HCT116 (cell line): Measurements from ENCODE around the gene ZBTB7C. TPM values are rescaled to one million over a fixed set of nuclear protein-coding genes. Genes with fewer than 3 reads are reported as not detected.
A peak's percentile ranks its signal among the peaks of the same experiment; 100 is the strongest.

Experiments
- ATAC-seq: fragments of 200-7000 bp; cut with Tn5 transposase; 2 replicates; pipeline ENCODE4 v1.9.1; 2020; ENCODE audit warnings: mild to moderate bottlenecking, moderate library complexity
- BruUV-seq: library from RNA; stranded (reverse); fragments of 400-500 nt; replicated peaks from 2 replicates; lab custom pipeline; 2021; lab: Mats Ljungman, UMichigan
- CTCF ChIA-PET: fragments of 300-600 bp; sonication (Branson Sonifier 250); formaldehyde crosslinking; loops from one replicate; lab custom pipeline; 2021; ENCODE audit warnings: antibody characterized with exemption; lab: Charles Lee
- POLR2A ChIA-PET: fragments of 300-600, 350-600 bp; sonication (Branson Sonifier 250); formaldehyde crosslinking; loops from one replicate; lab custom pipeline; 2021; ENCODE audit warnings: antibody characterized with exemption; lab: Charles Lee
- RAD21 ChIA-PET, 2 experiments: fragments of 300-600 bp; sonication (Branson Sonifier 250); formaldehyde crosslinking; loops; one replicate each; lab custom pipeline; 2023; ENCODE audit warnings: low total read pairs in 2 of 2; ENCODE audit not compliant: uncharacterized antibody in 2 of 2, unreplicated experiment in 2 of 2, low non-redundant PET in 1 of 2; lab: Charles Lee
- DNase-seq: peaks from one replicate; pipeline ENCODE4 v3.0.0-alpha.2; 2010; ENCODE audit warnings: low read depth, low spot score
- H2AFZ ChIP-seq: fragments of 200-600 bp; shearing (Covaris generic), sonication (generic); 2 replicates; pipeline ENCODE4 v1.6.1; 2017; ENCODE audit warnings: low read depth, mixed run types, mixed read lengths, antibody characterized with exemption, low read length; ENCODE audit not compliant: poor library complexity, severe bottlenecking
- H3K27ac ChIP-seq: 2 replicates; pipeline ENCODE4 v1.5.1; 2012; ENCODE audit warnings: low read depth, low read length
- H3K27me3 ChIP-seq: fragments of 200-600 bp; sonication (generic); 2 replicates; pipeline ENCODE4 v1.6.1; 2016; ENCODE audit warnings: mixed run types, low read length, mixed read lengths; ENCODE audit not compliant: insufficient read depth
- H3K36me3 ChIP-seq, 2 experiments: fragments of 200-500 bp in 1 of 2; fragments of 200-600 bp in 1 of 2; sonication (Bioruptor generic) in 1 of 2; sonication (generic) in 1 of 2; 2 replicates each; pipeline versions ENCODE4 v1.5.1 to v1.6.1; 2014 to 2016; ENCODE audit warnings: low read length in 2 of 2, inconsistent platforms in 1 of 2, mixed read lengths in 1 of 2, mixed run types in 1 of 2; ENCODE audit not compliant: insufficient read depth in 2 of 2, control insufficient read depth in 1 of 2
- H3K4me1 ChIP-seq, 2 experiments: fragments of 200-600 bp in 1 of 2; sonication (generic) in 1 of 2; 2 replicates each; pipeline versions ENCODE4 v1.5.1 to v1.6.1; 2012 to 2017; ENCODE audit warnings: low read length in 2 of 2, inconsistent platforms in 1 of 2, mild to moderate bottlenecking in 1 of 2, mixed read lengths in 1 of 2, mixed run types in 1 of 2, moderate library complexity in 1 of 2; ENCODE audit not compliant: insufficient read depth in 2 of 2, control insufficient read depth in 1 of 2
- H3K4me2 ChIP-seq: fragments of 200-600 bp; sonication (generic); 2 replicates; pipeline ENCODE4 v1.6.1; 2017; ENCODE audit warnings: mixed run types, low read length, mixed read lengths
- H3K4me3 ChIP-seq, 2 experiments: fragments of 200-600 bp in 1 of 2; sonication (generic) in 1 of 2; replicated peaks in 1 of 2; 2 replicates each; pipeline ENCODE4 v1.5.1; 2011 to 2016; ENCODE audit warnings: low read length in 2 of 2, control low read depth in 1 of 2, low read depth in 1 of 2, mild to moderate bottlenecking in 1 of 2, mixed read lengths in 1 of 2, mixed run types in 1 of 2
- H3K79me2 ChIP-seq: fragments of 200-600 bp; sonication (generic); 2 replicates; pipeline ENCODE4 v1.6.1; 2017; ENCODE audit warnings: mild to moderate bottlenecking, mixed run types, low read length, moderate library complexity, mixed read lengths; ENCODE audit not compliant: insufficient read depth
- H3K9ac ChIP-seq: fragments of 200-600 bp; sonication (generic); 2 replicates; pipeline ENCODE4 v1.6.1; 2016; ENCODE audit warnings: low read length, mixed read lengths
- H3K9me2 ChIP-seq: fragments of 200-600 bp; sonication (generic), shearing (Covaris generic); 2 replicates; pipeline ENCODE4 v1.6.1; 2017; ENCODE audit warnings: mixed run types, mild to moderate bottlenecking, moderate library complexity; ENCODE audit not compliant: insufficient read depth
- H3K9me3 ChIP-seq, 2 experiments: fragments of 200-500 bp in 1 of 2; fragments of 200-600 bp in 1 of 2; sonication (Bioruptor generic) in 1 of 2; sonication (generic) in 1 of 2; 2 replicates each; pipeline ENCODE4 v1.6.1; 2014 to 2017; ENCODE audit warnings: low read length in 2 of 2, mixed read lengths in 2 of 2, inconsistent platforms in 1 of 2, low read depth in 1 of 2, mild to moderate bottlenecking in 1 of 2, mixed run types in 1 of 2, moderate library complexity in 1 of 2; ENCODE audit not compliant: control insufficient read depth in 1 of 2, insufficient read depth in 1 of 2
- H4K20me1 ChIP-seq: fragments of 200-600 bp; sonication (generic), shearing (Covaris generic); 2 replicates; pipeline ENCODE4 v1.6.1; 2017; ENCODE audit warnings: mixed run types, mild to moderate bottlenecking, moderate library complexity; ENCODE audit not compliant: insufficient read depth
- CBX3 ChIP-seq: IDR thresholded peaks from 2 replicates; pipeline ENCODE4 v1.6.1; 2012; ENCODE audit warnings: low read depth
- CTCF ChIP-seq, 3 experiments: fragments of 200-600 bp in 1 of 3; sonication (generic) in 1 of 3; IDR thresholded peaks in 2 of 3; conservative IDR thresholded peaks in 1 of 3; 2 replicates each; pipeline ENCODE4 v1.5.1; 2012 to 2017; ENCODE audit warnings: low read depth in 2 of 3, low read length in 2 of 3, antibody characterized with exemption in 1 of 3, borderline replicate concordance in 1 of 3, control low read depth in 1 of 3, mild to moderate bottlenecking in 1 of 3, mixed read lengths in 1 of 3, mixed run types in 1 of 3, moderate library complexity in 1 of 3; ENCODE audit not compliant: insufficient read depth in 1 of 3
- EGR1 ChIP-seq: IDR thresholded peaks from 2 replicates; pipeline ENCODE4 v1.6.1; 2012; ENCODE audit warnings: low read depth
- ELF1 ChIP-seq: IDR thresholded peaks from 2 replicates; pipeline ENCODE4 v1.6.1; 2012; ENCODE audit warnings: low read depth, borderline replicate concordance
- EZH2phosphoT487 ChIP-seq: fragments of 200-600 bp; IDR thresholded peaks from 2 replicates; pipeline ENCODE4 v1.6.1; 2018; ENCODE audit warnings: antibody characterized with exemption, borderline replicate concordance
- FOSL1 ChIP-seq: IDR thresholded peaks from 2 replicates; pipeline ENCODE4 v1.6.1; 2012; ENCODE audit warnings: low read depth
- POLR2A ChIP-seq: IDR thresholded peaks from 2 replicates; pipeline ENCODE4 v1.7.0; 2011; ENCODE audit warnings: borderline replicate concordance; ENCODE audit not compliant: insufficient read depth, insufficient read length; ENCODE audit errors: extremely low read depth
- RAD21 ChIP-seq: IDR thresholded peaks from 2 replicates; pipeline ENCODE4 v1.6.1; 2012; ENCODE audit warnings: low read depth, mild to moderate bottlenecking
- SP1 ChIP-seq: IDR thresholded peaks from 2 replicates; pipeline ENCODE4 v1.6.1; 2012; ENCODE audit warnings: low read depth
- SRF ChIP-seq: IDR thresholded peaks from 2 replicates; pipeline ENCODE4 v1.6.1; 2012; ENCODE audit warnings: low read depth
- TCF7L2 ChIP-seq: IDR thresholded peaks from 2 replicates; pipeline ENCODE4 v1.7.0; 2011; ENCODE audit warnings: borderline replicate concordance, inconsistent platforms; ENCODE audit not compliant: insufficient read depth, insufficient read length; ENCODE audit errors: extremely low read depth
- YY1 ChIP-seq: IDR thresholded peaks from 2 replicates; pipeline ENCODE4 v1.6.1; 2011; ENCODE audit warnings: low read length, low read depth, moderate library complexity, mild to moderate bottlenecking; ENCODE audit not compliant: insufficient replicate concordance; ENCODE audit errors: extremely low read depth
- ZBTB33 ChIP-seq: IDR thresholded peaks from 2 replicates; pipeline ENCODE4 v1.6.1; 2011; ENCODE audit warnings: mild to moderate bottlenecking, low read length, moderate library complexity; ENCODE audit not compliant: insufficient replicate concordance; ENCODE audit errors: extremely low read depth
- ZNF274 ChIP-seq: fragments of 200-500 bp; sonication (Bioruptor generic); IDR thresholded peaks from 2 replicates; pipeline ENCODE4 v1.6.1; 2014; ENCODE audit warnings: mild to moderate bottlenecking, low read depth, low read length, inconsistent platforms
- intact Hi-C: fragments of 100-400 bp; cut with micrococcal nuclease; formaldehyde crosslinking; loops from 2 replicates; pipeline ENCODE4 v1.10.0; 2022
- total RNA-seq: library from RNA; stranded (reverse); gene quantifications from one replicate; pipeline ENCODE4 v1.2.1, GENCODE V29; 2021; ENCODE audit not compliant: unreplicated experiment

ZBTB7C gene
- total RNA-seq, 1 experiment from 2014 or later = 0.37 TPM

DNA sequence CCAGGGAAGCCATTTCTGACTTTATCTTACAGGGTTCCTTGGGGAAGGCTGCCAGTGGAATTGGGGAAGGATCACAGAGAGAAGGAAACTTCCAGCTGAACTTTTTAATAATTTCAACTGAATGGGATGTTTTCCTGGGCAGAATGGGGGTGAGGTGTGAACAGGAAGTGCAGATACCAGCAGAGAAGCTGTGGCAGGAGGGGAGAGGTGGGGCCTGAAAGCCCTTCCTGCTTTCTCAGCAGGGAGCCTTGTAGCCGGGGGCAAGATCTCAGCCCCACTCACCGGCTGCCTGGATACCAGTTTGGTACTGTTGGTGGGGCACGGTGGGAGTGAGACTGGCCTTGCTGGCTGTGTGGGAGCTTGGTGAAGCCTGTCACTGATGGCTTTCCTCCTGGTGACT is 170.5 kb downstream of the ZBTB7C start:
- Histone ChIP-seq H3K4me2 (peak overlapping the region; percentile 34), H2AFZ (no peak overlapping the region), H3K9me3 (no peaks in the 10 kb centered on the region), H3K79me2 (no peaks in the 10 kb centered on the region), H3K4me3 (no peak overlapping the region), H4K20me1 (no peaks in the 10 kb centered on the region), H3K9me2 (no peaks in the 10 kb centered on the region), H3K9ac (no peak overlapping the region), H3K27me3 (no peaks in the 10 kb centered on the region), H3K4me1 (peaks cover 10% of the 10 kb centered on the region in 2 experiments), H3K36me3 (no peaks in the 10 kb centered on the region), H3K27ac (peak overlapping the region; percentile 13; the same call in 1 of the 2 replicates)
- BruUV-seq = no TSS peak
- peak; percentile 52; the same call in 1 of the 2 replicates for ATAC-seq
- POLR2A ChIA-PET = no interaction called here
- RAD21 ChIA-PET = no interaction called here
- CTCF ChIA-PET = interaction anchor here (2.5 kb wide), 1 partner anchor 9 kb away, joined by 12 read pairs; no protein-coding TSS in a partner anchor
- intact Hi-C loops = loop anchor here (10.0 kb wide), 2 partner anchors 176 to 426 kb away; no protein-coding TSS in a partner anchor
- no peak for TF ChIP-seq FOSL1
- TF ChIP-seq CBX3 = no peak
- TF ChIP-seq SP1 = no peak
- no peak for TF ChIP-seq EGR1
- no peak for TF ChIP-seq CTCF (IDR thresholded peaks at IDR 0.05 in 2 of 3, conservative IDR thresholded peaks at IDR 0.05 in 1 of 3; ENCODE audit: borderline replicate concordance in 1 of 3, insufficient read depth in 1 of 3, low read depth in 2 of 3, low read length in 2 of 3)
- no peak for TF ChIP-seq RAD21
- no peak for TF ChIP-seq ELF1
- no peak for TF ChIP-seq ZNF274
- no peak for TF ChIP-seq SRF
- TF ChIP-seq POLR2A = no peak
- TF ChIP-seq EZH2phosphoT487 = no peak
- no peak for TF ChIP-seq YY1
- no peak for TF ChIP-seq ZBTB33
- TF ChIP-seq TCF7L2 = no peak
- no peak for DNase-seq
